GM23338 (cell line): Measurements from ENCODE around the gene CNPY4. TPM values are rescaled to one million over a fixed set of nuclear protein-coding genes. Genes with fewer than 3 reads are reported as not detected.
A peak's percentile ranks its signal among the peaks of the same experiment; 100 is the strongest.

Experiments used
- ATAC-seq: fragments of 200-7000 bp; cut with Tn5 transposase; 3 replicates; pipeline ENCODE4 v1.9.1; 2020
- DNase-seq: peaks from one replicate; pipeline ENCODE4 v3.0.0-alpha.2; 2015; ENCODE audit warnings: low spot score
- H2AFZ ChIP-seq: fragments of 200-600 bp; sonication (generic); 2 replicates; pipeline ENCODE4 v1.8.0; 2016; ENCODE audit warnings: antibody characterized with exemption, mild to moderate bottlenecking, moderate library complexity
- H3F3A ChIP-seq: fragments of 200-600 bp; sonication (generic); replicated peaks from 2 replicates; pipeline ENCODE4 v1.8.0; 2017; ENCODE audit warnings: antibody characterized with exemption, mixed run types, low read depth
- H3K27ac ChIP-seq: fragments of 200-600 bp; sonication (generic); 2 replicates; pipeline ENCODE4 v1.6.1; 2016; ENCODE audit warnings: low read depth
- H3K27me3 ChIP-seq: fragments of 200-600 bp; sonication (generic); 2 replicates; pipeline ENCODE4 v1.8.0; 2016; ENCODE audit warnings: mild to moderate bottlenecking, mixed run types, moderate library complexity; ENCODE audit not compliant: insufficient read depth
- H3K36me3 ChIP-seq: fragments of 200-600 bp; sonication (generic); 2 replicates; pipeline ENCODE4 v1.8.0; 2016; ENCODE audit warnings: mild to moderate bottlenecking; ENCODE audit not compliant: insufficient read depth
- H3K4me1 ChIP-seq: fragments of 200-600 bp; sonication (generic); 2 replicates; pipeline ENCODE4 v1.8.0; 2016; ENCODE audit warnings: mild to moderate bottlenecking, moderate library complexity; ENCODE audit not compliant: insufficient read depth
- H3K4me2 ChIP-seq: fragments of 200-600 bp; sonication (generic); 2 replicates; pipeline ENCODE4 v1.7.1; 2017; ENCODE audit warnings: mixed run types
- H3K4me3 ChIP-seq: fragments of 200-600 bp; sonication (generic); 2 replicates; pipeline ENCODE4 v1.6.1; 2016; ENCODE audit warnings: mixed run types
- H3K79me2 ChIP-seq: fragments of 200-600 bp; sonication (generic); replicated peaks from 2 replicates; pipeline ENCODE4 v1.8.0; 2017; ENCODE audit warnings: mild to moderate bottlenecking; ENCODE audit not compliant: insufficient read depth
- H3K9me2 ChIP-seq: fragments of 200-600 bp; sonication (generic); 2 replicates; pipeline ENCODE4 v1.8.0; 2017; ENCODE audit not compliant: insufficient read depth
- H4K20me1 ChIP-seq: fragments of 200-600 bp; sonication (generic); replicated peaks from 2 replicates; pipeline ENCODE4 v1.8.0; 2017; ENCODE audit warnings: mild to moderate bottlenecking; ENCODE audit not compliant: insufficient read depth
- H3K27ac Mint-ChIP-seq: 2 replicates; pipeline ENCODE4 v1.8.0; 2020; ENCODE audit warnings: inconsistent platforms, mild to moderate bottlenecking, moderate library complexity, mixed read lengths
- H3K27me3 Mint-ChIP-seq: 3 replicates; pipeline ENCODE4 v1.8.0; 2022; ENCODE audit warnings: low read depth, mild to moderate bottlenecking, moderate library complexity, mixed read lengths, inconsistent platforms; ENCODE audit not compliant: insufficient read depth, poor library complexity
- H3K36me3 Mint-ChIP-seq: 3 replicates; pipeline ENCODE4 v1.8.0; 2021; ENCODE audit warnings: low read depth, mild to moderate bottlenecking, inconsistent platforms, moderate library complexity, mixed read lengths
- H3K4me1 Mint-ChIP-seq: 3 replicates; pipeline ENCODE4 v1.8.0; 2020; ENCODE audit warnings: mild to moderate bottlenecking, inconsistent platforms, mixed read lengths
- H3K4me3 Mint-ChIP-seq: 3 replicates; pipeline ENCODE4 v1.8.0; 2021; ENCODE audit warnings: moderate library complexity, mild to moderate bottlenecking, inconsistent platforms, mixed read lengths
- H3K9me3 Mint-ChIP-seq: 3 replicates; pipeline ENCODE4 v1.8.0; 2020; ENCODE audit warnings: moderate library complexity, mild to moderate bottlenecking, inconsistent platforms, mixed read lengths
- CTCF ChIP-seq, 2 experiments: fragments of 200-600 bp in 1 of 2; sonication (generic) in 1 of 2; conservative IDR thresholded peaks; 2 replicates each; pipeline versions ENCODE4 v1.5.1 to v1.6.1; 2016 to 2017; ENCODE audit warnings: antibody characterized with exemption in 2 of 2, low read depth in 2 of 2, mild to moderate bottlenecking in 2 of 2, moderate library complexity in 1 of 2
- ETS1 ChIP-seq: IDR thresholded peaks from 2 replicates; pipeline ENCODE4 v1.6.1; 2016; ENCODE audit warnings: antibody characterized with exemption
- EZH2 ChIP-seq: fragments of 200-600 bp; sonication (generic); IDR thresholded peaks from one replicate; pipeline ENCODE4 v1.8.0; 2017; ENCODE audit warnings: antibody characterized with exemption, mild to moderate bottlenecking, low read depth; ENCODE audit not compliant: unreplicated experiment
- ZNF462 ChIP-seq: fragments of 250-450 bp; sonication (Bioruptor Pico); IDR thresholded peaks from 2 replicates; pipeline ENCODE4 v1.5.0; 2020; ENCODE audit warnings: mild to moderate bottlenecking, moderate library complexity
- polyA plus RNA-seq: library from polyadenylated mRNA; unstranded; fragments of >200 nt; fragmentation: Nextera tagmentation; extraction: Ambion mirVana; gene quantifications from 2 replicates; pipeline ENCODE4 v1.2.1, GENCODE V29; 2016
- total RNA-seq: library from RNA; depleted of rRNA; stranded (reverse); fragments of >200 nt; shearing (Covaris generic); gene quantifications from 2 replicates; pipeline ENCODE4 v1.2.3, GENCODE V29; 2014

Gene CNPY4
- total and polyA plus RNA-seq, 2 experiments from 2014 or later = 10.7 to 12.0 TPM

- Histone ChIP-seq H3K79me2 (no peaks in the 10 kb centered on the region), H3K4me3 (no peak overlapping the region), H3K36me3 (no peaks in the 10 kb centered on the region), H3K4me2 (no peak overlapping the region), H3K27ac (no peak overlapping the region), H3F3A (0 out of 2 replicates have a peak, but pooled peaks cover 3% of the 10 kb centered on the region), H3K9me2 (no peaks in the 10 kb centered on the region), H2AFZ (peak overlapping the region; percentile 80), H3K4me1 (peaks cover 4% of the 10 kb centered on the region; the same call in 1 of the 2 replicates), H3K27me3 (peaks cover 18% of the 10 kb centered on the region), H4K20me1 (no peaks in the 10 kb centered on the region)
- no peaks in the 10 kb centered on the region for H3K9me3 Mint-ChIP-seq
- peaks cover 11% of the 10 kb centered on the region for H3K4me1 Mint-ChIP-seq
- no peaks in the 10 kb centered on the region for H3K36me3 Mint-ChIP-seq
- no peak overlapping the region for H3K27ac Mint-ChIP-seq
- peaks cover 13% of the 10 kb centered on the region for H3K27me3 Mint-ChIP-seq
- H3K4me3 Mint-ChIP-seq = no peak overlapping the region; the same call in 2 of the 3 replicates
- DNase-seq (peak; percentile 89), ATAC-seq (peak; percentile 82)
- TF ChIP-seq EZH2 = no peak
- TF ChIP-seq CTCF (conservative IDR thresholded peaks at IDR 0.05; ENCODE audit: low read depth in 2 of 2) = peak; percentile 95 to 99
Measured at GRCh38 chr7:100132697-100133151, 13.3 kb downstream of the CNPY4 start.

GRCh38 chr7:100137851-100138760 is 18.7 kb downstream of the CNPY4 start:
- no peaks in the 10 kb centered on the region; the same call in 2 of the 3 replicates for H3K9me3 Mint-ChIP-seq
- H3K4me3 ChIP-seq = no peak overlapping the region
- no peaks in the 10 kb centered on the region for H3K36me3 Mint-ChIP-seq
- DNase-seq (no peak), ATAC-seq (no peak)
- H4K20me1 ChIP-seq = no peaks in the 10 kb centered on the region
- H3K27ac ChIP-seq = no peak overlapping the region
- H3K4me3 Mint-ChIP-seq = no peak overlapping the region
- H3K36me3 ChIP-seq = no peaks in the 10 kb centered on the region
- no peaks in the 10 kb centered on the region for H3K4me1 ChIP-seq
- H3K4me2 ChIP-seq = no peak overlapping the region
- no peaks in the 10 kb centered on the region for H3K9me2 ChIP-seq
- H2AFZ ChIP-seq = no peak overlapping the region
- H3F3A ChIP-seq = no peaks in the 10 kb centered on the region
- TF ChIP-seq EZH2 (no peak), ETS1 (no peak), ZNF462 (CRISPR knock-in tag) (no peak)
- no peak overlapping the region for H3K27ac Mint-ChIP-seq
- no peaks in the 10 kb centered on the region for H3K4me1 Mint-ChIP-seq
- no peaks in the 10 kb centered on the region for H3K27me3 ChIP-seq
- peaks cover 3% of the 10 kb centered on the region for H3K27me3 Mint-ChIP-seq
- H3K79me2 ChIP-seq = no peaks in the 10 kb centered on the region
